ENCODE results near the gene RMI2.

- no peak for TF ChIP-seq EZH2 (IDR thresholded peaks at IDR 0.05; ENCODE audit: low read length, missing control alignments)
- no peak for TF ChIP-seq CTCF (conservative IDR thresholded peaks at IDR 0.05 in 1 of 2, IDR thresholded peaks at IDR 0.05 in 1 of 2; ENCODE audit: low read depth in 1 of 2, low read length in 2 of 2)
These were observed 45.6 kb downstream of the RMI2 start for GRCh38 chr16:11390573-11391495.
